Activated naive CD4-positive, alpha-beta T cell treated with anti-CD3 and anti-CD28 coated beads for 36 hours (primary cell): ENCODE results near the gene PFDN2. TPM values are rescaled to one million over a fixed set of nuclear protein-coding genes. Genes with fewer than 3 reads are reported as not detected.
"Not testable (repeated sequence)": the region's sequence is repeated elsewhere in the genome, so short reads cannot be mapped to it uniquely, and the experiment has no call there.

Experiments
- CTCF ChIA-PET: fragments of 350-600 bp; sonication (Branson Sonifier 250); formaldehyde crosslinking; loops from one replicate; lab custom pipeline; 2021; ENCODE audit warnings: antibody characterized with exemption; lab: Charles Lee
- DNase-seq: peaks from one replicate; pipeline ENCODE4 v3.0.0-alpha.2; 2020
- H3K27ac Mint-ChIP-seq: one replicate; pipeline ENCODE4 v1.8.0; 2021; ENCODE audit warnings: mild to moderate bottlenecking, mixed read lengths
- H3K27me3 Mint-ChIP-seq: one replicate; pipeline ENCODE4 v1.8.0; 2021; ENCODE audit warnings: low read depth, mixed read lengths
- H3K36me3 Mint-ChIP-seq: one replicate; pipeline ENCODE4 v1.8.0; 2021; ENCODE audit warnings: low read depth, mixed read lengths
- H3K4me1 Mint-ChIP-seq: one replicate; pipeline ENCODE4 v1.8.0; 2021; ENCODE audit warnings: low read depth, mixed read lengths
- H3K4me3 Mint-ChIP-seq: one replicate; pipeline ENCODE4 v1.8.0; 2021; ENCODE audit warnings: mild to moderate bottlenecking, moderate library complexity, mixed read lengths
- H3K9me3 Mint-ChIP-seq: one replicate; pipeline ENCODE4 v1.8.0; 2021; ENCODE audit warnings: mixed read lengths
- intact Hi-C: fragments of 100-400 bp; cut with micrococcal nuclease; formaldehyde crosslinking; loops from one replicate; pipeline ENCODE4 v1.15.1; 2023
- total RNA-seq, 2 experiments: library from RNA; stranded (reverse); gene quantifications; one replicate each; pipeline ENCODE4 v1.2.3, GENCODE V29; 2021

The PFDN2 gene
- total RNA-seq, 2 experiments from 2014 or later: 179 to 183 TPM

- intact Hi-C loops: loop anchor here (5.0 kb wide), 1 partner anchor 33 kb away; the partner anchor contains the start of gene KLHDC9
- H3K27me3 Mint-ChIP-seq, H3K4me3 Mint-ChIP-seq, H3K9me3 Mint-ChIP-seq, DNase-seq: not testable (repeated sequence)
- H3K27ac Mint-ChIP-seq: peak overlapping the region; percentile 73
- CTCF ChIA-PET: interaction anchor here (2.1 kb wide), 1 partner anchor 22 kb away, joined by 9 read pairs; no protein-coding TSS in a partner anchor
- H3K4me1 Mint-ChIP-seq: peaks cover 74% of the 10 kb centered on the region
- H3K36me3 Mint-ChIP-seq: peaks cover 43% of the 10 kb centered on the region
Observed at GRCh38 chr1:161063936-161064335, 53.9 kb downstream of the PFDN2 start.

GRCh38 chr1:161061419-161061818 lies 56.4 kb downstream of the PFDN2 start:
- CTCF ChIA-PET: interaction anchor here (1.2 to 3.1 kb wide), 4 partner anchors 10 to 71 kb away, joined by 5 to 17 read pairs (median 10); partner anchors contain the start of gene USF1
- intact Hi-C loops: loop anchor here (5.0 kb wide), 1 partner anchor 36 kb away; the partner anchor contains the start of gene KLHDC9
- DNase-seq: no peak
- Mint-ChIP-seq H3K36me3 (peaks cover 44% of the 10 kb centered on the region), H3K27ac (peak overlapping the region; percentile 36), H3K27me3 (no peaks in the 10 kb centered on the region), H3K4me3 (no peak overlapping the region), H3K4me1 (peaks cover 68% of the 10 kb centered on the region), H3K9me3 (no peaks in the 10 kb centered on the region)

- intact Hi-C loops: no loop called here
- DNase-seq: no peak
- Mint-ChIP-seq H3K4me1 (peaks cover 53% of the 10 kb centered on the region), H3K4me3 (no peak overlapping the region), H3K36me3 (peaks cover 46% of the 10 kb centered on the region), H3K9me3 (no peaks in the 10 kb centered on the region), H3K27ac (peak overlapping the region; percentile 87), H3K27me3 (no peaks in the 10 kb centered on the region)
- CTCF ChIA-PET: interaction anchor here (1.0 to 3.1 kb wide), 8 partner anchors 8 to 62 kb away, joined by 3 to 17 read pairs (median 10); partner anchors contain the start of genes ARHGAP30, TSTD1 and USF1
Observed at GRCh38 chr1:161059293-161059692, 58.5 kb downstream of the PFDN2 start.

- H3K4me3 Mint-ChIP-seq: no peak overlapping the region
- no peak overlapping the region for H3K27ac Mint-ChIP-seq
- no peak for DNase-seq
- intact Hi-C loops: no loop called here
- H3K36me3 Mint-ChIP-seq: peaks cover 49% of the 10 kb centered on the region
- H3K4me1 Mint-ChIP-seq: peaks cover 15% of the 10 kb centered on the region
- H3K9me3 Mint-ChIP-seq: no peaks in the 10 kb centered on the region
- CTCF ChIA-PET: interaction anchor here (0.7 to 1.4 kb wide), 6 partner anchors 10 to 57 kb away, joined by 3 to 8 read pairs (median 4); partner anchors contain the start of gene ARHGAP30
- no peaks in the 10 kb centered on the region for H3K27me3 Mint-ChIP-seq
Observed at GRCh38 chr1:161054805-161055204, 63.0 kb downstream of the PFDN2 start.

GRCh38 chr1:161054232-161054631 lies 63.6 kb downstream of the PFDN2 start:
- Mint-ChIP-seq H3K36me3 (peaks cover 48% of the 10 kb centered on the region), H3K4me3 (no peak overlapping the region), H3K4me1 (peaks cover 9% of the 10 kb centered on the region), H3K27ac (no peak overlapping the region), H3K9me3 (no peaks in the 10 kb centered on the region), H3K27me3 (no peaks in the 10 kb centered on the region)
- intact Hi-C loops: no loop called here
- CTCF ChIA-PET: interaction anchor here (0.7 to 1.4 kb wide), 5 partner anchors 14 to 56 kb away, joined by 3 to 8 read pairs (median 4); partner anchors contain the start of gene ARHGAP30
- no peak for DNase-seq

- H3K36me3 Mint-ChIP-seq: peaks cover 56% of the 10 kb centered on the region
- H3K9me3 Mint-ChIP-seq: no peaks in the 10 kb centered on the region
- no peak overlapping the region for H3K27ac Mint-ChIP-seq
Observed at GRCh38 chr1:161052899-161053298, 64.9 kb downstream of the PFDN2 start.

GRCh38 chr1:161051219-161051618 lies 66.6 kb downstream of the PFDN2 start:
- Mint-ChIP-seq H3K4me1 (peaks cover 11% of the 10 kb centered on the region), H3K9me3 (no peaks in the 10 kb centered on the region), H3K36me3 (peaks cover 48% of the 10 kb centered on the region), H3K4me3 (no peak overlapping the region), H3K27ac (no peak overlapping the region), H3K27me3 (no peaks in the 10 kb centered on the region)
- CTCF ChIA-PET: interaction anchor here (1.2 kb wide), 1 partner anchor 8 kb away, joined by 3 read pairs; no protein-coding TSS in a partner anchor
- intact Hi-C loops: no loop called here
- no peak for DNase-seq

More at GRCh38 chr1:161052899-161053298, 64.9 kb downstream of the PFDN2 start:
- CTCF ChIA-PET: no interaction called here
- Mint-ChIP-seq H3K27me3 (no peaks in the 10 kb centered on the region), H3K4me3 (no peak overlapping the region), H3K4me1 (peaks cover 11% of the 10 kb centered on the region)
- intact Hi-C loops: no loop called here
- DNase-seq: no peak

Other genes with a start within 250 kb of the PFDN2 start
- gene ITLN1, start 232.9 kb downstream of the PFDN2 start, total RNA-seq: not detected
- gene ITLN2, start 163.2 kb downstream of the PFDN2 start, total RNA-seq: not detected
- 10 to 100 TPM; 26.0 to 26.9 TPM for gene F11R, start 96.9 kb downstream of the PFDN2 start, total RNA-seq
- 10 to 100 TPM; 50.3 to 51.5 TPM for gene TSTD1, start 79.1 kb downstream of the PFDN2 start, total RNA-seq
- 10 to 100 TPM; 43.7 to 44.2 TPM for gene USF1, start 72.1 kb downstream of the PFDN2 start, total RNA-seq
- gene ARHGAP30, start 48.1 kb downstream of the PFDN2 start, total RNA-seq: 100 to 1,000 TPM; 104 to 106 TPM
- not detected for gene NECTIN4, start 28.5 kb downstream of the PFDN2 start, total RNA-seq
- under 1 TPM; 0.33 to 0.57 TPM for gene KLHDC9, start 19.7 kb downstream of the PFDN2 start, total RNA-seq
- gene NIT1, start 68 bp upstream of the PFDN2 start, total RNA-seq: 10 to 100 TPM; 59.1 to 63.1 TPM
- 10 to 100 TPM; 29.7 to 34.0 TPM for gene DEDD, start 14.6 kb upstream of the PFDN2 start, total RNA-seq
- gene UFC1, start 35.9 kb upstream of the PFDN2 start, total RNA-seq: 10 to 100 TPM; 89.4 to 94.9 TPM
- 10 to 100 TPM; 35.7 to 36.1 TPM for gene USP21, start 41.5 kb upstream of the PFDN2 start, total RNA-seq
- 10 to 100 TPM; 24.9 to 26.0 TPM for gene PPOX, start 48.4 kb upstream of the PFDN2 start, total RNA-seq
- gene B4GALT3, start 59.5 kb upstream of the PFDN2 start, total RNA-seq: 10 to 100 TPM; 45.7 to 49.0 TPM
- gene ADAMTS4, start 81.0 kb upstream of the PFDN2 start, total RNA-seq: 10 to 100 TPM in 1 of 2 experiments, 1 to 10 TPM in 1; 6.5 to 10.6 TPM
- gene NDUFS2, start 84.3 kb upstream of the PFDN2 start, total RNA-seq: 100 to 1,000 TPM; 126 to 130 TPM
- 1 to 10 TPM in 1 of 2 experiments, under 1 TPM in 1; 0.74 to 1.6 TPM for gene FCER1G, start 97.3 kb upstream of the PFDN2 start, total RNA-seq
- gene APOA2, start 105.6 kb upstream of the PFDN2 start, total RNA-seq: not detected
- 10 to 100 TPM; 13.2 to 14.3 TPM for gene TOMM40L, start 108.0 kb upstream of the PFDN2 start, total RNA-seq
- not detected for gene NR1I3, start 120.2 kb upstream of the PFDN2 start, total RNA-seq
- under 1 TPM; 0.24 to 0.37 TPM for gene PCP4L1, start 140.7 kb upstream of the PFDN2 start, total RNA-seq
- gene MPZ, start 191.9 kb upstream of the PFDN2 start, total RNA-seq: 1 to 10 TPM; 4.4 to 5.9 TPM
- 100 to 1,000 TPM; 201 TPM for gene SDHC, start 196.3 kb upstream of the PFDN2 start, total RNA-seq
- not detected for gene CFAP126, start 249.8 kb upstream of the PFDN2 start, total RNA-seq